DND-41 (cell line): ENCODE measurements around the gene CALHM5.

Source experiments
- CTCF ChIP-seq: IDR thresholded peaks from 2 replicates; pipeline ENCODE4 v1.5.1; 2012; ENCODE audit warnings: borderline replicate concordance, low read length, moderate library complexity, mild to moderate bottlenecking; ENCODE audit not compliant: poor library complexity, severe bottlenecking; ENCODE audit errors: extremely low read depth
- EZH2 ChIP-seq: IDR thresholded peaks from 3 replicates; pipeline ENCODE4 v1.6.1; 2012; ENCODE audit warnings: borderline replicate concordance, low read depth, mild to moderate bottlenecking, moderate library complexity, low read length, inconsistent platforms; ENCODE audit not compliant: severe bottlenecking

GRCh38 chr6:116512734-116513133, 1.3 kb downstream of the CALHM5 start:
- no peak for TF ChIP-seq CTCF
- no peak for TF ChIP-seq EZH2
